H1 (cell line): Measurements from ENCODE around the gene APEH. TPM values are rescaled to one million over a fixed set of nuclear protein-coding genes. Genes with fewer than 3 reads are reported as not detected.

Experiments used
- CTCF ChIA-PET: fragments of 300-600 bp; sonication (Branson Sonifier 250); formaldehyde crosslinking; loops from one replicate; lab custom pipeline; 2021; ENCODE audit not compliant: partially characterized antibody; lab: Charles Lee
- POLR2A ChIA-PET: fragments of 300-600 bp; sonication (Branson Sonifier 250); formaldehyde crosslinking; loops from one replicate; lab custom pipeline; 2021; ENCODE audit warnings: inconsistent platforms; ENCODE audit not compliant: partially characterized antibody; lab: Charles Lee
- DNase-seq, 2 experiments: peaks; one replicate each; pipeline versions ENCODE4 v3.0.0 to v3.0.0-alpha.2; 2010 to 2022; ENCODE audit warnings: low spot score in 2 of 2, low read depth in 1 of 2, mixed read lengths in 1 of 2
- FAIRE-seq: peaks from 2 replicates; lab custom pipeline; 2011; peaks lifted over from hg19 to GRCh38; lab: Jason Lieb, UNC
- H2AFZ ChIP-seq: 2 replicates; pipeline ENCODE4 v1.8.1; 2012; ENCODE audit warnings: low read length, inconsistent platforms
- H2AK5ac ChIP-seq: 2 replicates; pipeline ENCODE4 v1.6.1; 2013; ENCODE audit warnings: low read depth, low read length
- H2BK120ac ChIP-seq: replicated peaks from 2 replicates; pipeline ENCODE3; 2013; ENCODE audit warnings: low read depth, low read length, inconsistent platforms
- H2BK12ac ChIP-seq: 2 replicates; pipeline ENCODE4 v1.6.1; 2013; ENCODE audit warnings: low read depth, low read length
- H2BK15ac ChIP-seq: 2 replicates; pipeline ENCODE4 v1.6.1; 2013; ENCODE audit warnings: low read length
- H2BK20ac ChIP-seq: 2 replicates; pipeline ENCODE4 v1.6.1; 2013; ENCODE audit warnings: low read length
- H2BK5ac ChIP-seq: 2 replicates; pipeline ENCODE4 v1.6.1; 2013; ENCODE audit warnings: low read depth, low read length
- H3K14ac ChIP-seq: 2 replicates; pipeline ENCODE4 v1.6.1; 2013; ENCODE audit warnings: inconsistent platforms; ENCODE audit not compliant: insufficient read length
- H3K18ac ChIP-seq: 2 replicates; pipeline ENCODE4 v1.6.1; 2013; ENCODE audit warnings: low read length; ENCODE audit errors: extremely low read depth
- H3K23ac ChIP-seq: 2 replicates; pipeline ENCODE4 v1.6.1; 2013; ENCODE audit warnings: inconsistent platforms; ENCODE audit not compliant: insufficient read length
- H3K23me2 ChIP-seq: 2 replicates; pipeline ENCODE4 v1.6.1; 2013; ENCODE audit warnings: low read depth, low read length
- H3K27ac ChIP-seq: 2 replicates; pipeline ENCODE4 v1.6.1; 2011; ENCODE audit warnings: low read depth, low read length, inconsistent platforms
- H3K27me3 ChIP-seq, 4 experiments: replicated peaks in 1 of 4; 1 replicate in 1 of 4; 2 replicates in 3 of 4; pipeline versions ENCODE4 v1.6.1 to v1.8.1; 2011 to 2013; ENCODE audit warnings: low read length in 3 of 4, mild to moderate bottlenecking in 3 of 4, inconsistent platforms in 2 of 4, mixed read lengths in 2 of 4, moderate library complexity in 1 of 4; ENCODE audit not compliant: control insufficient read depth in 3 of 4, insufficient read depth in 3 of 4; ENCODE audit errors: extremely low read depth in 1 of 4
- H3K36me3 ChIP-seq, 4 experiments: 2 replicates each; pipeline versions ENCODE4 v1.6.1 to v1.8.1; 2011 to 2013; ENCODE audit warnings: mild to moderate bottlenecking in 4 of 4, low read length in 3 of 4, moderate library complexity in 2 of 4, control low read depth in 1 of 4, inconsistent platforms in 1 of 4; ENCODE audit not compliant: insufficient read depth in 4 of 4, control insufficient read depth in 2 of 4
- H3K4ac ChIP-seq: replicated peaks from 2 replicates; pipeline ENCODE3; 2013; ENCODE audit warnings: low read length, low read depth, mixed read lengths, inconsistent platforms; ENCODE audit not compliant: insufficient read length
- H3K4me1 ChIP-seq, 4 experiments: replicated peaks in 1 of 4; 1 replicate in 1 of 4; 2 replicates in 3 of 4; pipeline versions ENCODE4 v1.6.1 to v1.8.1; 2011 to 2013; ENCODE audit warnings: low read length in 3 of 4, inconsistent platforms in 2 of 4, mixed read lengths in 1 of 4; ENCODE audit not compliant: insufficient read depth in 4 of 4, control insufficient read depth in 3 of 4
- H3K4me2 ChIP-seq, 2 experiments: 2 replicates each; pipeline versions ENCODE4 v1.6.1 to v1.8.1; 2011 to 2013; ENCODE audit warnings: low read depth in 2 of 2, low read length in 2 of 2, control low read depth in 1 of 2, inconsistent platforms in 1 of 2, mild to moderate bottlenecking in 1 of 2; ENCODE audit not compliant: insufficient read depth in 1 of 2
- H3K4me3 ChIP-seq, 4 experiments: fragments of 200-600, 300-600 bp in 1 of 4; sonication (generic), shearing (Covaris generic), sonication (Bioruptor Twin) in 1 of 4; 2 replicates each; pipeline versions ENCODE4 v1.5.1 to v1.8.1; 2011 to 2016; ENCODE audit warnings: low read length in 4 of 4, low read depth in 3 of 4, control low read depth in 2 of 4, inconsistent platforms in 2 of 4, mild to moderate bottlenecking in 2 of 4, mixed read lengths in 1 of 4, moderate library complexity in 1 of 4; ENCODE audit not compliant: insufficient read depth in 2 of 4; ENCODE audit errors: extremely low read depth in 1 of 4
- H3K56ac ChIP-seq: replicated peaks from 2 replicates; pipeline ENCODE3; 2013; ENCODE audit warnings: low read depth, mild to moderate bottlenecking, mixed read lengths, low read length, inconsistent platforms; ENCODE audit not compliant: insufficient read length
- H3K79me1 ChIP-seq: 2 replicates; pipeline ENCODE4 v1.6.1; 2013; ENCODE audit warnings: low read depth, low read length, control low read depth
- H3K79me2 ChIP-seq, 2 experiments: 2 replicates each; pipeline versions ENCODE4 v1.6.1 to v1.8.1; 2012 to 2013; ENCODE audit warnings: low read length in 2 of 2, mild to moderate bottlenecking in 2 of 2, inconsistent platforms in 1 of 2; ENCODE audit not compliant: insufficient read depth in 2 of 2, control insufficient read depth in 1 of 2
- H3K9ac ChIP-seq, 4 experiments: replicated peaks in 1 of 4; 1 replicate in 1 of 4; 2 replicates in 3 of 4; pipeline versions ENCODE4 v1.6.1 to v1.8.1; 2011 to 2013; ENCODE audit warnings: low read depth in 3 of 4, low read length in 3 of 4, control low read depth in 2 of 4, mild to moderate bottlenecking in 2 of 4, moderate library complexity in 2 of 4, inconsistent platforms in 1 of 4; ENCODE audit errors: extremely low read depth in 1 of 4
- H3K9me3 ChIP-seq, 2 experiments: 2 replicates each; pipeline versions ENCODE4 v1.6.1 to v1.8.1; 2012 to 2013; ENCODE audit warnings: mild to moderate bottlenecking in 2 of 2, moderate library complexity in 2 of 2, control low read depth in 1 of 2, inconsistent platforms in 1 of 2, low read depth in 1 of 2, low read length in 1 of 2, mixed read lengths in 1 of 2; ENCODE audit not compliant: insufficient read depth in 2 of 2
- H4K20me1 ChIP-seq, 2 experiments: replicated peaks in 1 of 2; 2 replicates each; pipeline versions ENCODE3 to v1.8.1; 2011 to 2013; ENCODE audit warnings: inconsistent platforms in 2 of 2, low read length in 2 of 2, mild to moderate bottlenecking in 1 of 2; ENCODE audit not compliant: insufficient read depth in 2 of 2, control insufficient read depth in 1 of 2
- H4K5ac ChIP-seq: 2 replicates; pipeline ENCODE4 v1.6.1; 2013; ENCODE audit warnings: low read length, low read depth, mixed read lengths, inconsistent platforms; ENCODE audit not compliant: insufficient read length
- H4K8ac ChIP-seq: 2 replicates; pipeline ENCODE4 v1.8.0; 2013; ENCODE audit warnings: mild to moderate bottlenecking, moderate library complexity, low read length, inconsistent platforms; ENCODE audit not compliant: insufficient read depth; ENCODE audit errors: extremely low read depth
- H4K91ac ChIP-seq: replicated peaks from 2 replicates; pipeline ENCODE3; 2013; ENCODE audit warnings: low read length, mixed read lengths, inconsistent platforms; ENCODE audit not compliant: insufficient read length
- ATF3 ChIP-seq: IDR thresholded peaks from 2 replicates; pipeline ENCODE4 v1.6.1; 2011; ENCODE audit warnings: low read depth, mild to moderate bottlenecking, low read length; ENCODE audit not compliant: insufficient read depth
- EP300 ChIP-seq, 2 experiments: IDR thresholded peaks; 1 replicate in 1 of 2; 2 replicates in 1 of 2; pipeline ENCODE4 v1.6.1; 2011 to 2012; ENCODE audit warnings: low read depth in 2 of 2, low read length in 2 of 2, mild to moderate bottlenecking in 2 of 2, borderline replicate concordance in 1 of 2, inconsistent platforms in 1 of 2, moderate library complexity in 1 of 2
- GTF2F1 ChIP-seq: IDR thresholded peaks from 2 replicates; pipeline ENCODE4 v1.6.1; 2012; ENCODE audit warnings: low read depth, low read length, improper control_type of control experiment, borderline replicate concordance
- HDAC6 ChIP-seq: IDR thresholded peaks from one replicate; pipeline ENCODE4 v1.7.1; 2012; ENCODE audit warnings: low read depth, mild to moderate bottlenecking, inconsistent platforms, low read length, moderate library complexity
- KDM5A ChIP-seq: fragments of 200-600 bp; IDR thresholded peaks from 2 replicates; pipeline ENCODE4 v1.7.1; 2012; ENCODE audit warnings: mild to moderate bottlenecking, low read length, inconsistent platforms, mixed read lengths
- RAD21 ChIP-seq, 2 experiments: IDR thresholded peaks in 1 of 2; conservative IDR thresholded peaks in 1 of 2; 2 replicates each; pipeline ENCODE4 v1.6.1; 2011; ENCODE audit warnings: low read depth in 2 of 2, low read length in 2 of 2, improper control_type of control experiment in 1 of 2, inconsistent platforms in 1 of 2, mild to moderate bottlenecking in 1 of 2, moderate library complexity in 1 of 2
- RXRA ChIP-seq: IDR thresholded peaks from 2 replicates; pipeline ENCODE4 v1.6.1; 2011; ENCODE audit warnings: low read depth, mild to moderate bottlenecking, low read length, moderate library complexity; ENCODE audit not compliant: insufficient read depth
- SIRT6 ChIP-seq: IDR thresholded peaks from one replicate; pipeline ENCODE4 v1.7.1; 2012; ENCODE audit warnings: low read length, inconsistent platforms
- SP4 ChIP-seq: IDR thresholded peaks from 2 replicates; pipeline ENCODE4 v1.6.1; 2012; ENCODE audit warnings: low read length, inconsistent platforms
- YY1 ChIP-seq: IDR thresholded peaks from 2 replicates; pipeline ENCODE4 v1.6.1; 2011; ENCODE audit warnings: low read depth, mild to moderate bottlenecking, low read length
- WGBS, 2 experiments: shearing (Covaris generic) in 1 of 2; methylation state at CpG; one replicate each; pipeline versions ENCODE4 v1.1.6 to v1.1.7; 2013 to 2015; ENCODE audit warnings: low lambda C conversion rate in 2 of 2, mixed read lengths in 2 of 2, inconsistent platforms in 1 of 2, low coverage in 1 of 2, missing lambda C conversion rate in 1 of 2; ENCODE audit not compliant: insufficient replicate concordance in 2 of 2, insufficient coverage in 1 of 2, insufficient read length in 1 of 2; ENCODE audit errors: extremely low coverage in 1 of 2, missing lambda C conversion rate in 1 of 2; 5-methylcytosine and 5-hydroxymethylcytosine counted together
- polyA plus RNA-seq, 7 experiments: library from polyadenylated mRNA; depleted of rRNA in 3 of 7; stranded (reverse) in 5 of 7; unstranded in 2 of 7; fragments of >200 nt in 5 of 7; fragments of 200-250 nt in 2 of 7; gene quantifications; 1 replicate in 5 of 7; 2 replicates in 1 of 7; 4 replicates in 1 of 7; pipeline versions ENCODE4 v1.2.1 to v1.2.3, GENCODE V29; 2011 to 2013; ENCODE audit warnings: missing spikeins in 2 of 7, mixed read lengths in 2 of 7
- total RNA-seq: library from RNA; stranded (reverse); fragmentation: NEBNext Ultra II Directional; extraction: Animal tissue kit (Norgen Biotek cat#: 25700); gene quantifications from 2 replicates; pipeline ENCODE4 v1.2.1, GENCODE V29; 2021

Gene APEH
- total and polyA plus RNA-seq, 2 of the 8 experiments (the other 6 are each of a cell fraction or from before 2014, with no cell fraction given), result 222 to 260 TPM

DNA sequence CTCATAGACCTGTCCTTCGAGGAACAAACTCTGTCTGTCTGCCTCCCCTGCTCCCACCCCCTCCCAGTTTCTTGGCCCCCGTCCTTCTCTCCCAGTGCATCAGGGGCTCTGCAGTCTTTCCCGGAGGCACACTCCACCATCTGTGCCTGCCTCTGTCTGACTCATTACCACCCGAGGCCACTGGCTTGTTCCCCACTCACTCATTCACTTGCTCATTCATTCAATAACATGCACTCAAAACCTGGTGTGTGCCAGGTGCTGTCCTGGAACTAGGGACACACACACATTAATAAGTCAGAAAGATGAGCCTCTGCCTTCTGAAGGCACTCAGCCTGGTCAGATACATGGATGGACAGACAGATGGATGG, 32.9 kb downstream of the APEH start:
- H2AFZ ChIP-seq, result no peak overlapping the region
- no peak for FAIRE-seq
- CTCF ChIA-PET, result interaction anchor here (0.7 to 9.7 kb wide), 3 partner anchors 11 to 119 kb away, joined by 3 to 127 read pairs (median 11); partner anchors contain the start of gene AMIGO3
- H3K4me2 ChIP-seq, result no peak overlapping the region
- TF ChIP-seq ATF3 (no peak), SP4 (no peak), HDAC6 (no peak), YY1 (no peak), RXRA (no peak), RAD21 (IDR thresholded peaks at IDR 0.05 in 1 of 2, conservative IDR thresholded peaks at IDR 0.05 in 1 of 2; ENCODE audit: low read depth in 2 of 2, low read length in 2 of 2) (no peak), GTF2F1 (no peak), EP300 (IDR thresholded peaks at IDR 0.05; ENCODE audit: borderline replicate concordance in 1 of 2, low read depth in 2 of 2, low read length in 2 of 2) (no peak), KDM5A (no peak), SIRT6 (no peak)
- H3K23ac ChIP-seq, result no peak overlapping the region
- 97% methylated on average over 3 of the region's 4 CpGs; no CpG with 5 or more reads in 1 of the 2 experiments for WGBS, 2 experiments
- no peaks in the 10 kb centered on the region for H3K23me2 ChIP-seq
- H3K14ac ChIP-seq, result no peak overlapping the region
- H3K56ac ChIP-seq, result no peak overlapping the region
- no peak overlapping the region for H3K18ac ChIP-seq
- no peak for DNase-seq
- H3K79me2 ChIP-seq, result no peaks in the 10 kb centered on the region
- H3K4me3 ChIP-seq, result no peak overlapping the region
- POLR2A ChIA-PET, result interaction anchor here (0.6 to 2.1 kb wide), 2 partner anchors 11 to 335 kb away, joined by 3 to 11 read pairs; partner anchors contain the start of gene AMIGO3
- no peaks in the 10 kb centered on the region for H3K27me3 ChIP-seq
- no peak overlapping the region for H3K27ac ChIP-seq
- no peak overlapping the region for H4K8ac ChIP-seq
- no peak overlapping the region for H3K4ac ChIP-seq
- no peak overlapping the region for H2AK5ac ChIP-seq
- H2BK20ac ChIP-seq, result no peak overlapping the region
- H4K91ac ChIP-seq, result no peak overlapping the region
- no peak overlapping the region for H2BK5ac ChIP-seq
- H2BK12ac ChIP-seq, result no peak overlapping the region
- H4K20me1 ChIP-seq, result peaks cover 0 to 12% of the 10 kb centered on the region in 2 experiments
- no peak overlapping the region for H2BK15ac ChIP-seq
- peaks cover 0 to 3% (median 1%) of the 10 kb centered on the region in 4 experiments; a peak in 4 of 7 replicates for H3K4me1 ChIP-seq
- no peaks in the 10 kb centered on the region for H3K9me3 ChIP-seq
- no peak overlapping the region for H4K5ac ChIP-seq
- H2BK120ac ChIP-seq, result no peak overlapping the region
- H3K36me3 ChIP-seq, result peaks cover 3 to 4% (median 4%) of the 10 kb centered on the region in 4 experiments; a peak in 5 of 8 replicates
- H3K9ac ChIP-seq, result no peak overlapping the region
- no peaks in the 10 kb centered on the region for H3K79me1 ChIP-seq
